HFFc6 (cell line): ENCODE results near the gene TMEFF1. TPM values are rescaled to one million over a fixed set of nuclear protein-coding genes. Genes with fewer than 3 reads are reported as not detected.

Source experiments
- DNase-seq: peaks from one replicate; pipeline ENCODE4 v3.0.0-alpha.2; 2018
- H3K27ac Mint-ChIP-seq: 2 replicates; pipeline ENCODE4 v1.8.0; 2020; ENCODE audit warnings: mild to moderate bottlenecking, mixed read lengths
- H3K27me3 Mint-ChIP-seq: 2 replicates; pipeline ENCODE4 v1.8.0; 2021; ENCODE audit warnings: mild to moderate bottlenecking, moderate library complexity, mixed read lengths; ENCODE audit not compliant: insufficient read depth
- H3K36me3 Mint-ChIP-seq: 2 replicates; pipeline ENCODE4 v1.8.0; 2021; ENCODE audit warnings: low read depth, mixed read lengths
- H3K4me1 Mint-ChIP-seq: 2 replicates; pipeline ENCODE4 v1.8.0; 2020; ENCODE audit warnings: low read depth, mixed read lengths
- H3K4me3 Mint-ChIP-seq: 2 replicates; pipeline ENCODE4 v1.8.0; 2020; ENCODE audit warnings: mild to moderate bottlenecking, moderate library complexity, mixed read lengths
- H3K9me3 Mint-ChIP-seq: 2 replicates; pipeline ENCODE4 v1.8.0; 2020; ENCODE audit warnings: mild to moderate bottlenecking, mixed read lengths
- total RNA-seq, 6 experiments: library from RNA; stranded (reverse); fragmentation: NEBNext Ultra II Directional; extraction: Animal tissue kit (Norgen Biotek cat#: 25700); gene quantifications; 2 replicates in 1 of 6; 3 replicates in 5 of 6; pipeline ENCODE4 v1.2.3, GENCODE V29; 2021
- TF ChIP-seq, protein P1 (sequence below): fragments of 200-600 bp; sonication (generic); IDR thresholded peaks from 2 replicates; pipeline ENCODE4 v1.5.0; 2021; ENCODE audit warnings: antibody characterized with exemption, mild to moderate bottlenecking

TMEFF1 gene
- total RNA-seq, 6 experiments from 2014 or later: 1.3 to 2.4 (median 1.6) TPM

DNA sequence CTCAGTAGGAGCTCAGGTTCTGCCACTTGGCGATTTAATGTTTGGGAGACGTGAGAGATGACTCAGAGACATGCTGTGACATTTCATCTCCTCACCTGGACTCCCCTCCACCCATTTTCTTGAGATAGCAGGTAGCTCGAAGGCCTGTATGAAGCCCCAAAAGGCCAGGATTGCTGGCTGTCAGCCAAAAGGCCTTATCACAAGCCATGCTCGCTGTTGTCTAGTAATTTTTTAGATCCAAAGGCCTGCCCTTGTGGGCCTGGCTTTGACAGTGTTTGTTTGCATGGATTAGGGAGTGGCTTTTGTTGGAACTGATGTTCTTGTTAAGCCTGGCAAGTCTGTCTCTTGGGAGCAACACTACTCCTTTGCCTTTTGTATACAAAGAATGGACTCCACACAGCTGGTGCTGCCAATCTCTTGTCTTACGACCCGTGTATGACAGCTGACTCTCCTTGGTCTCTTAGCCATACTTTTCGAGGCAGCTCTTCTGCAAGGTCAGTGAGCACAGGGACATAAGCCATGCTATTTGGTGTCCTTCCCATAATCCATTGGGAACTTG, 127.7 kb downstream of the TMEFF1 start:
- no peaks in the 10 kb centered on the region for H3K36me3 Mint-ChIP-seq
- no peaks in the 10 kb centered on the region; the same call in 1 of the 2 replicates for H3K27me3 Mint-ChIP-seq
- H3K27ac Mint-ChIP-seq: no peak overlapping the region
- no peak overlapping the region for H3K4me3 Mint-ChIP-seq
- H3K9me3 Mint-ChIP-seq: no peaks in the 10 kb centered on the region
- TF ChIP-seq, protein P1, sequence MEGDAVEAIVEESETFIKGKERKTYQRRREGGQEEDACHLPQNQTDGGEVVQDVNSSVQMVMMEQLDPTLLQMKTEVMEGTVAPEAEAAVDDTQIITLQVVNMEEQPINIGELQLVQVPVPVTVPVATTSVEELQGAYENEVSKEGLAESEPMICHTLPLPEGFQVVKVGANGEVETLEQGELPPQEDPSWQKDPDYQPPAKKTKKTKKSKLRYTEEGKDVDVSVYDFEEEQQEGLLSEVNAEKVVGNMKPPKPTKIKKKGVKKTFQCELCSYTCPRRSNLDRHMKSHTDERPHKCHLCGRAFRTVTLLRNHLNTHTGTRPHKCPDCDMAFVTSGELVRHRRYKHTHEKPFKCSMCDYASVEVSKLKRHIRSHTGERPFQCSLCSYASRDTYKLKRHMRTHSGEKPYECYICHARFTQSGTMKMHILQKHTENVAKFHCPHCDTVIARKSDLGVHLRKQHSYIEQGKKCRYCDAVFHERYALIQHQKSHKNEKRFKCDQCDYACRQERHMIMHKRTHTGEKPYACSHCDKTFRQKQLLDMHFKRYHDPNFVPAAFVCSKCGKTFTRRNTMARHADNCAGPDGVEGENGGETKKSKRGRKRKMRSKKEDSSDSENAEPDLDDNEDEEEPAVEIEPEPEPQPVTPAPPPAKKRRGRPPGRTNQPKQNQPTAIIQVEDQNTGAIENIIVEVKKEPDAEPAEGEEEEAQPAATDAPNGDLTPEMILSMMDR: no peak
- DNase-seq: no peak
- peaks cover 37% of the 10 kb centered on the region for H3K4me1 Mint-ChIP-seq

DNA sequence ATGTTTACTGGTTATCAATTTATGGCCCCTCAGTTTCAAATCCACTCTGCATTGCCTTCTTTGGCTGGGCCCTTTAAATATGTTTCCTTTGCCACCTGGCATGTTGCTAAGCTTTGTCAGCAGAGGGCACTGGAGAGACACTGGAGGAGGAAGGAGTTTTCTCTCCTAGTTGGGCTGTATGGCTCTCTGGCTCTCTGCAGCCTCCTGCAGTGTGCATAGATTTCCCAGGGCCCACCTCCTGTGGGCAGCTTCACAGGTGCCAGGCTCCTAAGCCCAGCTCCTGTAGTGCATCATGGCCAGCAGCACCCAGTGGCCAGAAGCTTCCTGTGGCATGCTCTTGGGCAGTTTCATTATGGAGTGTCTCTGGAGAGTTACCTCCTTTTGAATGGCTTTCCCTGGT, 128.3 kb downstream of the TMEFF1 start:
- peak; percentile 63 for DNase-seq
- TF ChIP-seq, protein P1: peak; percentile 78
- Mint-ChIP-seq H3K36me3 (no peaks in the 10 kb centered on the region), H3K27ac (no peak overlapping the region), H3K4me1 (peaks cover 34% of the 10 kb centered on the region), H3K4me3 (no peak overlapping the region; the same call in 1 of the 2 replicates), H3K9me3 (no peaks in the 10 kb centered on the region), H3K27me3 (no peaks in the 10 kb centered on the region)

DNA sequence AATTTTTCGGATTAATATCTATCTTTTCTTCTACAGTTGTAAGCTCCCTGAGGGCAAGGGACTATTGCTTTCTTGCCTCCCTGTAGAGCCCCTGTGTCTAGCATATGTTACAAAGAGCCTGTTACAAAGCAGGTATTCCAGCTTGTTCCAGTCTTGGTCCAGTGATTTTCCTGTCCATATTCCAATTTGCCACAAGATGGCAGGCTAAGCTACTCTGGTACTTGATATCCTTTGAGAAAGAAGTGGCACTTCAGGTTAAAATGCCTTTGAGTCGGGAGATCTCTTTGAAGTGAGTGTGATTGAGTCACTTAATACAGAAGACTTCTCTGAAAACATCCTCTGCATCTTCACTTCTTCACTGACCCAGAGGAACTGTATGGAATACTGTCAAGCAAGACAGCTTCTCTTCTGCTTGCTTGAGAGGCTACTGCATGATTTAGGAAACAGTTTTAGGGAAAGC, 129.4 kb downstream of the TMEFF1 start:
- no peak overlapping the region for H3K4me3 Mint-ChIP-seq
- no peaks in the 10 kb centered on the region for H3K9me3 Mint-ChIP-seq
- H3K27ac Mint-ChIP-seq: no peak overlapping the region
- H3K36me3 Mint-ChIP-seq: no peaks in the 10 kb centered on the region
- peak; percentile 54 for DNase-seq
- H3K4me1 Mint-ChIP-seq: peaks cover 34% of the 10 kb centered on the region
- no peaks in the 10 kb centered on the region for H3K27me3 Mint-ChIP-seq
- TF ChIP-seq, protein P1: peak; percentile 84

DNA sequence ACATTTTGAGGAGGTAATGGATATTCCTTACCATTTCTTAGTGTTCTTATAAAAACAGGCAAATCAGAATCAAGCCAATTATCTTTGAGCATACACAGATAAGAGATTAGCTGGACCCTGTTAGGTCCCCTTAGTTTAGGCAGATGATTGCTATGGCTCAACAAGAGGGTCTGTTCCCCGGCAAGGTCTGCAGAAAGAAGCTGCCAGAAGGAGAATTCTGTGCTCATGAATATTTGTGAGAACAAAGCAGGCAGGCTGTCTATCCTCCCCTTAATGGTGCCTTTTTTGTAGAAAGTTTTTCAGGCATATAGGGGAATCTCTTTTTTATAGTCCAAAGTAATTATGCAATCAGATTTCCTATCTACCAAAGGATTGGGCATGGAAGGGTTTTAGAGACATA, 132.5 kb downstream of the TMEFF1 start:
- no peaks in the 10 kb centered on the region for H3K36me3 Mint-ChIP-seq
- no peaks in the 10 kb centered on the region for H3K27me3 Mint-ChIP-seq
- no peak overlapping the region for H3K4me3 Mint-ChIP-seq
- no peaks in the 10 kb centered on the region for H3K9me3 Mint-ChIP-seq
- no peak overlapping the region for H3K27ac Mint-ChIP-seq
- TF ChIP-seq, protein P1: no peak
- no peak for DNase-seq
- H3K4me1 Mint-ChIP-seq: peaks cover 15% of the 10 kb centered on the region; the same call in 1 of the 2 replicates

DNA sequence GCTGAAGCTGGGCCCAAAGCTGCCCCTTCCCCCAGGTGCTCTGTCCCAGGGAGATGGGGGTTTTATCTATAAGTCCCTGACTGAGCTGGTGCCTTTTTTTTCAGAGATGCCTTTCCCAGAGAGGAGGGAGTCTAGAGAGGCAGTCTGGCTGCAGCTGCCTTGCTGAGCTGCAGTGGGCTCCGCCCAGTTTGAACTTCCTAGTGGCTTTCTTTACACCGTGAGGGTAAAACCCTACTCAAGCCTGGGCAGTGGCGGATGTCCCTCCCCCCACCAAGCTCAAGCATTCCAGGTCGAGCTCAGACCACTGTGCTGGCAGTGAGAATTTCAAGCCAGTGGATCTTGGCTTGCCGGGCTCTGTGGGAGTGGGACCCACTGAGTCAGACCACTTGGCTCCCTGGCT, 146.2 kb downstream of the TMEFF1 start:
- H3K4me3 Mint-ChIP-seq: no peak overlapping the region
- H3K36me3 Mint-ChIP-seq: no peaks in the 10 kb centered on the region
- H3K9me3 Mint-ChIP-seq: no peaks in the 10 kb centered on the region
- TF ChIP-seq, protein P1: no peak
- H3K27ac Mint-ChIP-seq: no peak overlapping the region
- no peaks in the 10 kb centered on the region for H3K4me1 Mint-ChIP-seq
- DNase-seq: no peak
- H3K27me3 Mint-ChIP-seq: peaks cover 2% of the 10 kb centered on the region
